Renal pelvis (tissue), 4 donors: ENCODE data around the gene ACTRT3. TPM values are rescaled to one million over a fixed set of nuclear protein-coding genes. Genes with fewer than 3 reads are reported as not detected.
"Not testable (repeated sequence)": the region's sequence is repeated elsewhere in the genome, so short reads cannot be mapped to it uniquely, and the experiment has no call there.

ENCODE experiments used
- DNase-seq: peaks from one replicate; pipeline ENCODE4 v3.0.0-alpha.2; 2013
- polyA plus RNA-seq, 3 donors: library from polyadenylated mRNA; unstranded; fragments of 120-200 nt; gene quantifications; one replicate each; pipeline ENCODE4 v1.2.1, GENCODE V29; 2013; ENCODE audit not compliant: insufficient read length in 3 of 3

Gene ACTRT3
- polyA plus RNA-seq, 3 donors: 4.6 to 5.4 (median 4.9) TPM

- DNase-seq: no peak
Observed at GRCh38 chr3:169777822-169778221, 8.5 kb upstream of the ACTRT3 start.

- no peak for DNase-seq
Observed at GRCh38 chr3:169774186-169774585, 4.8 kb upstream of the ACTRT3 start.

GRCh38 chr3:169772897-169773816 is 3.8 kb upstream of the ACTRT3 start, which contains the start of gene MYNN:
Gene MYNN, plus strand, starts transcription at chr3:169773396. Its CDS starts 900 bp downstream, at chr3:169774296.
- DNase-seq: peak; percentile 94

GRCh38 chr3:169772305-169772896 is 3.0 kb upstream of the ACTRT3 start:
- peak; percentile 88 for DNase-seq

GRCh38 chr3:169771497-169772304 is 2.3 kb upstream of the ACTRT3 start:
- peak; percentile 92 for DNase-seq

GRCh38 chr3:169764882-169765612 is 4.3 kb downstream of the ACTRT3 start, which contains the start of gene TERC:
Gene TERC, minus strand, starts transcription at chr3:169765060.
- peak; percentile 95 for DNase-seq

GRCh38 chr3:169764312-169764881 is 5.0 kb downstream of the ACTRT3 start:
- DNase-seq: peak; percentile 47

- no peak for DNase-seq
Observed at GRCh38 chr3:169760479-169760878, 8.9 kb downstream of the ACTRT3 start.

GRCh38 chr3:169759256-169759655 is 10.1 kb downstream of the ACTRT3 start:
- no peak for DNase-seq

GRCh38 chr3:169758359-169758994 is 10.9 kb downstream of the ACTRT3 start:
- DNase-seq: no peak

- DNase-seq: no peak
Observed at GRCh38 chr3:169755488-169755887, 13.9 kb downstream of the ACTRT3 start.

GRCh38 chr3:169754711-169755110 is 14.7 kb downstream of the ACTRT3 start:
- DNase-seq: no peak

GRCh38 chr3:169751875-169752274 is 17.5 kb downstream of the ACTRT3 start:
- no peak for DNase-seq

GRCh38 chr3:169750665-169751064 is 18.7 kb downstream of the ACTRT3 start:
- DNase-seq: no peak

GRCh38 chr3:169748670-169749069 is 20.7 kb downstream of the ACTRT3 start:
- no peak for DNase-seq

GRCh38 chr3:169746924-169747323 is 22.4 kb downstream of the ACTRT3 start:
- DNase-seq: no peak

GRCh38 chr3:169744366-169745054 is 24.9 kb downstream of the ACTRT3 start:
- DNase-seq: peak; percentile 38

GRCh38 chr3:169739067-169739466 is 30.3 kb downstream of the ACTRT3 start:
- DNase-seq: no peak

GRCh38 chr3:169731857-169732256 is 37.5 kb downstream of the ACTRT3 start:
- not testable (repeated sequence) for DNase-seq

- no peak for DNase-seq
Observed at GRCh38 chr3:169722724-169723123, 46.6 kb downstream of the ACTRT3 start.
